Skin of body (tissue), 2 donors: ENCODE results near the gene COX14. TPM values are rescaled to one million over a fixed set of nuclear protein-coding genes. Genes with fewer than 3 reads are reported as not detected.
"Not testable (repeated sequence)": the region's sequence is repeated elsewhere in the genome, so short reads cannot be mapped to it uniquely, and the experiment has no call there.

Experiments used
- DNase-seq: peaks from one replicate; lab custom pipeline; 2025; lab: John Stamatoyannopoulos, UW
- total RNA-seq: library from RNA; depleted of rRNA; stranded (reverse); fragments of >200 nt; gene quantifications from one replicate; pipeline ENCODE4 v1.2.3, GENCODE V29; 2014

The COX14 gene
- 34.8 TPM for total RNA-seq

DNA sequence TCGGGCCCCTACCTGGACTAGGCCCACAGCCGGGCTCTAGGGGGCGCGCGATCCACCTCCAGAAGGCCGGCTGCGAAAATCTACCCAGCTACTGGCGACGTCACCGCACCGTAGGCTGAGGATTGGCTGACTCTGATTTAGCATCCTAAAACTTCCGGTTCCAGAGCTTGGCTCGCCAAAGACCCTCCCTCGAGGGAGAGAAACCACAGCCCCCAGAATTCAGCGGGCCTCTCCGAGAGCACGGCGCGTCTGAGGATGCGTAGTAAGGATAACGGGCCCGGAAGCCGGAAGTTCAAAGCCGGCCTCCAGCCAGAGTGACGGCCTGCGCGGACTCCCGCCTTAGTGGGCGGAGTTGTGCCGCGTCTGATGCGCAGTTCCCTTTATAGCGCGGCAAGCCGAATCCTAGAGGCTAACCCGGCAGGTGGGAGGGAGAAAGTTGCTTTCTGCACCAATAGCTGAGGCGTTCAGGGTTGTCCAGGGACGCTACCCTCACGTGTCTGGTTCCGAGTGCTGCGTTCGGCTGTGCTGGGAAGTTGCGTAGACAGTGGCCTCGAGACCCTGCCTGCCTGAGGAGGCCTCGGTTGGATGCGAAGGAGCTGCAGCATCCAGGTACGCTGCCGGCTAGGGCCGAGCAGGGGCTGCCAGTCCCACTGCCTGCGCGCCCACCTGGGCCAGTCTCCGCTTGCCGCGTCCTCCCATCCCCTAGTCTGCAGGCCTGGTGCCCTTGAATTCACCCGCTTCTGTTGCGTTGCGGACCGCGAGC, at the start of gene COX14:
Gene COX14, plus strand, starts transcription at position 544 of the 763 bp plus-strand sequence. CDS start 7,808 bp downstream, outside the sequence.
- peak; percentile 99 for DNase-seq

GRCh38 chr12:50062728-50063460, 49.1 kb upstream of the COX14 start:
- DNase-seq, result no peak

- DNase-seq, result no peak
Measured at GRCh38 chr12:50065726-50066310, 46.2 kb upstream of the COX14 start.

GRCh38 chr12:50066402-50066801, 45.6 kb upstream of the COX14 start:
- DNase-seq, result no peak

DNA sequence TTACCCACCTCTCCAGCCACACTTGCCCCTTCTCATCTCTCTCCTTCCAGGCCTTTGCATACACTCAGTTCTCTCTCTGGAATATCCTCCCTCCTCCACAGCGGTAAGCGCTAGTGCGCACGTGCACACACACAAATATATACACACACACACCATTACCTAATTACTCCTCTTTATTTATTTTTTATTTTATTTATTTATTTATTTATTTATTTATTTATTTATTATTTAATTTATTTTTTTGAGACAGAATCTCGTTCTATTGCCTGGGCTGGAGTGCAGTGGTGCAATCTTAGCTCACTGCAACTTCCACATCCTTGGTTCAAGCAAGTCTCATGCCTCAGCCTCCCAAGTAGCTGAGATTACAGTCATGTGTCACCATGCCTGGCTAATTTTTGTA, 43.0 kb upstream of the COX14 start:
- no peak for DNase-seq

GRCh38 chr12:50069539-50069938, 42.5 kb upstream of the COX14 start:
- no peak for DNase-seq

DNA sequence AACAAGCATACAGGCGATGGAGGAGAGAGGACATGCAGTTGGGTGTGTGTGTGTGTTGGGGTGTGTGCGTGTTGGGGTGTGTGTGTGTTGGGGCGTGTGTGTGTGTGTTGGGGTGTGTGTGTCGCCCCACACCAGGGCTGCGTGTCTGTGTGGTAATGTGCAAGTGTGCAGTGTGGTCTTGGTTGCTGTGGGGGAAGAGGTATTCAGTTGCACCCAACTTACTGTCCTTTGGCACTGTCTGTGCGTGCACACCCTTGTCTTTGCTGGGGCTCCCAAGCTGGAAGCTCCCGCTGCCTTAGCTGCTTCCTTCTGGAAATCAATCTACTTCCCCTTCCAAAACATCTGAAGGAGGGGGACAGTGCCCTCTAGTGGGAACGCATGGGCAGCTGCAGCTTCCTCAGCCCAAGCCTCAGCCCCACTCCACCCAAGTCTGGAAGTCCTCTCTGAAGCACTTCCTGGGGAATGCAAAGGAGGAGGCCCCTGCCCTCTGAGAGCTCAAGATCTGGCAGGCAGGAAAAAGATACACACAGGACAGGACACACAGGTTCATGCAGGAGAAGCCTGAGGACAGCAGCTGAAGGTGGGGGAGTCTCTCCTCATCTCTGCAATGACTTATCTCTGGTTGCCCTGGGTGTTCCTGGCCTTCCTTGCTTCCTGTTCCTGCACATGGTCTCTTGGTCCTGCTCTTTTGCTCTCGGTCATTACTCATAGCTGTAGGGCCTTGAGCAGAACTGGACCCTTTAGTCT, 41.5 kb upstream of the COX14 start:
- DNase-seq, result peak; percentile 87

GRCh38 chr12:50072198-50072907, 39.7 kb upstream of the COX14 start:
- DNase-seq, result no peak

GRCh38 chr12:50073206-50073605, 38.8 kb upstream of the COX14 start:
- no peak for DNase-seq

DNA sequence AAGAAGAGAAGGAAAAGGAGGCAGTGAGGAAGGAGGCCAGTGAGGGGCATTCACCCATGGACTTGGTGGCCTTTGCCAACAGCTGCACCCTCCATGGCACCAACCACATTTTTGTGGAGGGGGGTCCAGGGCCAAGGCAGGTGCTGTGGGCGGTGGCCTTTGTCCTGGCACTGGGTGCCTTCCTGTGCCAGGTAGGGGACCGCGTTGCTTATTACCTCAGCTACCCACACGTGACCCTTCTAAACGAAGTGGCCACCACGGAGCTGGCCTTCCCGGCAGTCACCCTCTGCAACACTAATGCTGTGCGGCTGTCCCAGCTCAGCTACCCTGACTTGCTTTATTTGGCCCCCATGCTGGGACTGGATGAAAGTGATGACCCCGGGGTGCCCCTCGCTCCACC, 38.3 kb upstream of the COX14 start:
- DNase-seq, result no peak

GRCh38 chr12:50074936-50075807, 36.9 kb upstream of the COX14 start:
- DNase-seq, result peak; percentile 39

- no peak for DNase-seq
Measured at GRCh38 chr12:50075808-50076170, 36.2 kb upstream of the COX14 start.

GRCh38 chr12:50077099-50077498, 34.9 kb upstream of the COX14 start:
- no peak for DNase-seq

DNA sequence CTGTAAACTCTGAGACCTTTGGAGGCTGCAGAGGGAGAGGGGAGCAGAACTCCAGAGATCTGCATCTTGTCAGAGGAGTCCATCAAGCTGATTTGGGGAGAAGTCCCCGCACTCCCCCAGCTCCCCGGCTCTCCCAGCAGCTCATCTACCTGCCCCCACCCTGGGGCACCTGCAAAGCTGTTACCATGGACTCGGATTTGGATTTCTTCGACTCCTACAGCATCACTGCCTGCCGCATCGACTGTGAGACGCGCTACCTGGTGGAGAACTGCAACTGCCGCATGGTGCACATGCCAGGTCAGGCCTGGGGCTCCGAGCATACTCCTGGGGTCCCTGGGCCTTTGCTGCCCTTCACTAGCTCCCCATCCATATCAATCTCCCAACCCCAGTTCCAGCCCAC, 33.8 kb upstream of the COX14 start:
- no peak for DNase-seq

- no peak for DNase-seq
Measured at GRCh38 chr12:50079771-50080170, 32.3 kb upstream of the COX14 start.

DNA sequence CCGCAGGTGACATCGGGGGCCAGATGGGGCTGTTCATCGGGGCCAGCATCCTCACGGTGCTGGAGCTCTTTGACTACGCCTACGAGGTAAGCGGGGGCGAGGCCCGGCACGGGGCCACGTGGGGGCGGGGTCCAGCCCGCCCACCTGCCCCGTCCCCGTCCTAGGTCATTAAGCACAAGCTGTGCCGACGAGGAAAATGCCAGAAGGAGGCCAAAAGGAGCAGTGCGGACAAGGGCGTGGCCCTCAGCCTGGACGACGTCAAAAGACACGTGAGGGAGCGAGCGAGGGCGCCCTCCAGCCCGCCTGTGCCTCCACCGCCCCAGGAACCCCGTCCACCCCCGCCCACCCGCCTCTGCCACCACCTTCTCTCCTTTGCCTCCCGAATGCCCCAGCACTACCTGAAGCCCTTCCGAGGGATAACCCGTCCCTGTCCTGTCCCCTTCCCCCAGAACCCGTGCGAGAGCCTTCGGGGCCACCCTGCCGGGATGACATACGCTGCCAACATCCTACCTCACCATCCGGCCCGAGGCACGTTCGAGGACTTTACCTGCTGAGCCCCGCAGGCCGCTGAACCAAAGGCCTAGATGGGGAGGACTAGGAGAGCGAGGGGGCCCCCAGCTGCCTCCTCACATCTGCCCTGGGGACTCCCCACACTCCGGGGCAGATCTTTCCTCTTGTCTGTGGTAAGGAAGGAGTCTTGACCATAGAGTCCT, 30.8 kb upstream of the COX14 start:
- DNase-seq, result no peak

DNA sequence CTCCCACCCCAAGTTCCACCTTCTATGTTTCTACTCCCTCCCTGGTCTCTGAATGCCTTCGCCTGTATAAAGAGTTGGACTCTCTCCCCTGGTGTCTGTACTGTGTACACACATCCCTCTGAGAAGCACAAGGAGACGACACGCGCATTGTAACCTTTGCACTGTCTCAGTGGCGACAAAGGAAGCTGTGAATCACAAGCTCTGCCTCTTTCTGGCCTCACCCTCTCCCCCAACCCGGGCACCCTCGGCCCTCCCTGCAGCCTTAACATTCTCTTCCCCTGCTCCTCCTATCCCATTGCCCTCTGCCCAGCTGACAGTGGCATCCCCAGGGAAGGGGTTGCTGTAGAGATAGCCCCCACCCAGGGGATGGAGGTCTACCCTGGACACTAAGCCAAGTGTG, 29.4 kb upstream of the COX14 start:
- DNase-seq, result no peak

DNA sequence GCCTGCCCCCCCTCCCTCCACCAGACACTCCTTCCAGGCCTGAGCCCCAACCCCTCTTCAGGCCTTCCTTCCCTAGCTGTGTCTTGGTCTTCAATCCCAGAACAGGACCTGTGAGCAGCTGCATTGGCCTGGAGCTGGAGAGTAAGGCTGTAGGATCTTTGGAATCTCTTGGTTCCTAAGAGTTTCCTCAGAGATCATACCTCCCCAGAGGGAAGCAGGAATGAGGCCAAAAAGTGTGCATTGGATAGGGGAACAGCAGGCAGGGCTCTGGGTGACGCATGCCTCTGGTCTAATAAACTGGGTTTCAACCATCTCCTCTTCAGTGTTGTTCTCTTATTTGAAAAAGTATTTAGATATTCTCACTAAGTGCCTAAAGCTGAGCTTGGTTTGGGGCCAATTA, 28.7 kb upstream of the COX14 start:
- no peak for DNase-seq

DNA sequence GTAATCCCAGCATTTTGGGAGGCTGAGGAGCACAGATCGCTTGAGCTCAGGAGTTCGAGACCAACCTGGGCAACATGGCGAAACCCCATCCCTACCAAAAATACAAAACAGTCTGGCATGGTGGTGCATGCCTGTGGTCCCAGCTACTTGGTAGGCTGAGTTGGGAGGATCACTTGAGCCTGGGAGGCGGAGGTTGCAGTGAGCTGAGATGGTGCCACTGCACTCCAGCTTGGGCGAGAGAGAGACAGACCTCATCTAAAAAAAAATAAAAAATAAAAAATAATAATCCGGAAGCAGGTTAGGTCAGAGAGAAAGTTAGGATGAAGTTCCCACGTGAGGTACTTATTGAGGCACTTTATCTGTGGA, 27.6 kb upstream of the COX14 start:
- DNase-seq, result not testable (repeated sequence)
